Measurements from ENCODE around the gene CFD. TPM values are rescaled to one million over a fixed set of nuclear protein-coding genes. Genes with fewer than 3 reads are reported as not detected.

Gene CFD
- total RNA-seq, 2 experiments from 2014 or later: 2.3 to 2.9 TPM

DNA sequence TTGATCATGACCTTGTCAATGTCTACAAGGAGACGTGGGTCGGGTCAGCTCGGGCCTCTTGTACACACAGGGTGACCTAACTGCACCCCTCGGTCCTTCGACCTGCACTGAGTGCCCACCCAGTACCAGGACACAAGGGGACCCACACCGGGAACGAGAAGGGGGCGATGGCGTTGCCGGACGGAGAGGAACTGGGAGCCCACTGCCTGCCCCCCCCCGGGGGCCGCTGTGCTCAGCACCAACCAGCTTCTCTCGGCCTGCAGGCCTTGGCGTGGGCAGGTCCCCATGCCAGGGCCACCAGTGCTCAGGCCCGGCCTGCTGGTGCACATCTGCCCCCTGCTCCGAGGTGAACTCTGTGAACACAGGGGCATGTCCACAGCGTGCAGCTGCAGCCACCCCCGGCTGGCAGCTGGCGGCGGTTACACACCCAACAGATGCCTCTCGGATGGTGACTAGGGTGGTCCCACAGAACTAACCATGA lies 14.1 kb downstream of the CFD start:
- peaks cover 18% of the 10 kb centered on the region for H3K4me1 Mint-ChIP-seq (ENCODE audit: low read depth)
- Histone ChIP-seq H3K4me1 (ENCODE audit: insufficient read depth, low read length) (peaks cover 16% of the 10 kb centered on the region), H3K36me3 (ENCODE audit: insufficient read depth, low read length) (peaks cover 35% of the 10 kb centered on the region), H3K27ac (ENCODE audit: low read depth in 1 of 2, low read length in 2 of 2) (peak overlapping the region in 1 of 2 donors; percentile 7), H3K9me3 (ENCODE audit: control insufficient read depth in 1 of 2, insufficient read depth in 1 of 2, low read length in 2 of 2) (no peaks in the 10 kb centered on the region), H3K27me3 (ENCODE audit: control insufficient read depth in 1 of 2, insufficient read depth in 2 of 2, low read length in 2 of 2) (no peaks in the 10 kb centered on the region), H3K4me3 (ENCODE audit: low read length) (no peak overlapping the region)
- DNase-seq (peak in 1 of 14 experiments; percentile 54), ATAC-seq (ENCODE audit: poor library complexity) (no peak)
- peaks cover 29% of the 10 kb centered on the region for H3K36me3 Mint-ChIP-seq (ENCODE audit: low read depth)
- H3K4me3 Mint-ChIP-seq: no peak overlapping the region
- H3K27ac Mint-ChIP-seq: no peak overlapping the region
- ChIA-PET POLR2A (interaction anchor here (1.1 to 3.1 kb wide), 4 partner anchors 10 to 46 kb away, joined by 3 to 11 read pairs (median 7); partner anchors contain the start of genes MED16 and RNU6-9), CTCF (interaction anchor here (0.9 to 2.1 kb wide), 3 partner anchors 10 to 46 kb away, joined by 4 to 13 read pairs (median 7); no protein-coding TSS in a partner anchor)
- intact Hi-C loops (cut with DNase I, micrococcal nuclease): loop anchor here (2.0 kb wide), 1 partner anchor 19 kb away; the partner anchor contains the start of genes MED16 (in 2 of the 2) and RNU6-9 (in 2 of the 2)
- H3K9me3 Mint-ChIP-seq: no peaks in the 10 kb centered on the region
- no peaks in the 10 kb centered on the region for H3K27me3 Mint-ChIP-seq
- TF ChIP-seq, protein P1, sequence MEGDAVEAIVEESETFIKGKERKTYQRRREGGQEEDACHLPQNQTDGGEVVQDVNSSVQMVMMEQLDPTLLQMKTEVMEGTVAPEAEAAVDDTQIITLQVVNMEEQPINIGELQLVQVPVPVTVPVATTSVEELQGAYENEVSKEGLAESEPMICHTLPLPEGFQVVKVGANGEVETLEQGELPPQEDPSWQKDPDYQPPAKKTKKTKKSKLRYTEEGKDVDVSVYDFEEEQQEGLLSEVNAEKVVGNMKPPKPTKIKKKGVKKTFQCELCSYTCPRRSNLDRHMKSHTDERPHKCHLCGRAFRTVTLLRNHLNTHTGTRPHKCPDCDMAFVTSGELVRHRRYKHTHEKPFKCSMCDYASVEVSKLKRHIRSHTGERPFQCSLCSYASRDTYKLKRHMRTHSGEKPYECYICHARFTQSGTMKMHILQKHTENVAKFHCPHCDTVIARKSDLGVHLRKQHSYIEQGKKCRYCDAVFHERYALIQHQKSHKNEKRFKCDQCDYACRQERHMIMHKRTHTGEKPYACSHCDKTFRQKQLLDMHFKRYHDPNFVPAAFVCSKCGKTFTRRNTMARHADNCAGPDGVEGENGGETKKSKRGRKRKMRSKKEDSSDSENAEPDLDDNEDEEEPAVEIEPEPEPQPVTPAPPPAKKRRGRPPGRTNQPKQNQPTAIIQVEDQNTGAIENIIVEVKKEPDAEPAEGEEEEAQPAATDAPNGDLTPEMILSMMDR (IDR thresholded peaks at IDR 0.05): no peak

DNA sequence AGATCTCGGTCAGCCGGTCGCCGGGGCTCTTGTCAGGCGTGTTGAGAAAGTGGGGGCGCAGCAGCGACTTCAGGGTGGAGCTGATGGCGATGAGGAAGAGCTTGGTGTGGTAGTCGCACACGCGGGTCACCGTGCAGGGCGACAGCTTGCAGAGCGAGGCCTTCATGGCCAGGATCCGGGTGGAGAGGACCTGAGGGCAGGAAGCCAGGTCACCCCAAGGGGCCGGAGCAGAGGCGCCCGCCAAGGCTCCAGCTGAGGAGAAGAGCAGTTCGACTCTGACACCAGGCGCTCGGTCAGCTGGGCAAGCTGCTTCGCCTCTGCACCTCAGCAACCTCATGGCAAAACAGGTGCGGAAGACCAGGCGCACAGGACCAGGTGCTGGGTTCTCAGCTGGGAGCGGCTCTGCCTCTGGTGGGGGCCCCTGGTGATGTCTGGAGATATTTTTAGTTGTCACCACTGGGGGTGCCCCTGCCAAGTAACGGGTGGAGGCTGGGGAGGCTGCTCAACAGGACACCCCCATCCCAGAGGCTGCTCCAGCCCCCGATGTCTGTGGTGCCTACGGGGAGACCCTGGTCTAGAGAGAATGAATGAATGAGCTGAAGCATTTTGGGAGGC lies 15.9 kb downstream of the CFD start:
- Mint-ChIP-seq H3K9me3 (no peaks in the 10 kb centered on the region), H3K27ac (no peak overlapping the region), H3K27me3 (no peaks in the 10 kb centered on the region), H3K36me3 (ENCODE audit: low read depth) (peaks cover 20% of the 10 kb centered on the region), H3K4me3 (no peak overlapping the region), H3K4me1 (ENCODE audit: low read depth) (peaks cover 18% of the 10 kb centered on the region)
- ChIA-PET POLR2A (no interaction called here), CTCF (interaction anchor here (1.2 to 1.8 kb wide), 3 partner anchors 12 to 33 kb away, joined by 3 to 7 read pairs (median 4); partner anchors contain the start of genes MED16 and RNU6-9)
- Histone ChIP-seq H3K36me3 (ENCODE audit: insufficient read depth, low read length) (peaks cover 25% of the 10 kb centered on the region), H3K9me3 (ENCODE audit: control insufficient read depth in 1 of 2, insufficient read depth in 1 of 2, low read length in 2 of 2) (no peaks in the 10 kb centered on the region), H3K27me3 (ENCODE audit: control insufficient read depth in 1 of 2, insufficient read depth in 2 of 2, low read length in 2 of 2) (no peaks in the 10 kb centered on the region), H3K27ac (ENCODE audit: low read depth in 1 of 2, low read length in 2 of 2) (no peak overlapping the region), H3K4me3 (ENCODE audit: low read length) (no peak overlapping the region), H3K4me1 (ENCODE audit: insufficient read depth, low read length) (peaks cover 16% of the 10 kb centered on the region)
- ATAC-seq (ENCODE audit: poor library complexity) (no peak), DNase-seq (no peak)
- TF ChIP-seq, protein P1 (IDR thresholded peaks at IDR 0.05): no peak
- intact Hi-C loops (cut with DNase I, micrococcal nuclease): no loop called here

DNA sequence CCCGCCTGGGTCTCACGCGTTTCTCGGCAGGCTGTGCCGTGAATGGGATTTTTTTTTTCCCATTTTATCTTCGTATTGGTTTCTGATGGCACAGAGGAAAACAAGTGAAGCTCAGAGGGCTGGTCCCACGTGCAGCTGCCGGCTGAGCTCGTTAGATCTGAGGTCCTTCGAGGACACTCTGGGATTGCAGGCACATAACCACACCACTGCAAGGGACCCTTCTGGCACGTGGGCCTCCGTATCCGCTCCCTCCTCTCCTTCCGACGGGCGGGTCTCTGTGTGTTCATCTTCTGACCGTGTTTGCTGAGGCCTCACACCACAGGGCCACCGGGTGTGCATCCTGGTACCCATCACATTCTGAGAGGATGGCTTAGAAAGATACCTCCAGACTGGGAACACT lies 16.6 kb downstream of the CFD start:
- H3K27ac ChIP-seq (ENCODE audit: low read depth in 1 of 2, low read length in 2 of 2): no peak overlapping the region
- Mint-ChIP-seq H3K27ac (no peak overlapping the region), H3K9me3 (no peaks in the 10 kb centered on the region), H3K36me3 (ENCODE audit: low read depth) (peaks cover 21% of the 10 kb centered on the region), H3K27me3 (no peaks in the 10 kb centered on the region), H3K4me1 (ENCODE audit: low read depth) (peaks cover 18% of the 10 kb centered on the region), H3K4me3 (no peak overlapping the region)
- TF ChIP-seq, protein P1 (IDR thresholded peaks at IDR 0.05): no peak
- no peaks in the 10 kb centered on the region for H3K9me3 ChIP-seq (ENCODE audit: control insufficient read depth in 1 of 2, insufficient read depth in 1 of 2, low read length in 2 of 2)
- POLR2A ChIA-PET: no interaction called here
- CTCF ChIA-PET: interaction anchor here (1.2 to 1.4 kb wide), 2 partner anchors 17 to 32 kb away, joined by 3 to 4 read pairs; partner anchors contain the start of genes MED16 and RNU6-9
- DNase-seq (no peak), ATAC-seq (ENCODE audit: poor library complexity) (no peak)
- H3K4me1 ChIP-seq (ENCODE audit: insufficient read depth, low read length): peaks cover 16% of the 10 kb centered on the region
- H3K4me3 ChIP-seq (ENCODE audit: low read length): no peak overlapping the region
- intact Hi-C loops (cut with DNase I, micrococcal nuclease): no loop called here
- peaks cover 21% of the 10 kb centered on the region for H3K36me3 ChIP-seq (ENCODE audit: insufficient read depth, low read length)
- H3K27me3 ChIP-seq (ENCODE audit: control insufficient read depth in 1 of 2, insufficient read depth in 2 of 2, low read length in 2 of 2): no peaks in the 10 kb centered on the region
